GM18511 (cell line): Measurements from ENCODE around the gene IFT27.

Experiments used
- ATAC-seq: cut with Tn5 transposase; IDR thresholded peaks from one replicate; pipeline ENCODE4 v1.9.1; 2021; ENCODE audit warnings: mild to moderate bottlenecking, moderate library complexity; ENCODE audit not compliant: unreplicated experiment

The IFT27 gene

DNA sequence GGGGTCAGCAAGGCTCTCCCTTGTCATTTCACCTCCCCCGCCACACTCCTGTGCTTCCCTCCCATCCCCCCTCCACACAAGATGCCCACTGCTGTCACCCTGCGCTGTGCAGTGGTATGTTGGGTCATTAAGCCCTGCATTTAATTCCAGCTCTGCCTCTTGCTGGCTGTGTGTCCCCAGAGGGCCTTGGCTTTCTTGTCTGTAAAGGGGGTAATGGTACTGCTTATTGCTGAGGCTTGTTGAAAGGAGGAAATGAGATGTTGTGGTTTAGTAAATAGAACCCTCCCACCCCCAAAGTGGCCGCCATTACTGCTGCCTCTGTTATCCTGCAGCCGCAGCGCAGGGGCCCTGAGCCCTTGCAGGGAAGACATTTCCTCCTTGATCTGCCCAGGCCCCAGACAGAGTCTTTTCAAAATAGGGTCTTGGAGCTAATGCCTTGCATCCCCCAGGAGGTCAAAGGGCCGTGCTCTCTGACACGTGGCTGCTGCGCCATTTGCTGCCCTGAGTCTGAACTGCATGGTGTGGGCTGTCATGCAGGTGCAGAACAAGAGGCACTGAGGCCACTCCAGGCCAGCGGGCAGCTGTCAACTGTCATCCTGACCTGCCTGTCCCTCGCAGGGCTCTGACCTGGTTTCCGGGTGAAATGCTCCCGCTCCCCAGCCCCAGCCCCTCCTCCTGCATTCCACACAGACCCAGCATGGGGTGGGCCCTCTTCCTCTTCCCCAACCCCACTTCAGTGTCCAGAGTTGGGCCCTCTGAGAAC is 22.2 kb upstream of the IFT27 start:
- no peak for ATAC-seq

GRCh38 chr22:36797374-36797773 is 21.5 kb upstream of the IFT27 start:
- no peak for ATAC-seq

DNA sequence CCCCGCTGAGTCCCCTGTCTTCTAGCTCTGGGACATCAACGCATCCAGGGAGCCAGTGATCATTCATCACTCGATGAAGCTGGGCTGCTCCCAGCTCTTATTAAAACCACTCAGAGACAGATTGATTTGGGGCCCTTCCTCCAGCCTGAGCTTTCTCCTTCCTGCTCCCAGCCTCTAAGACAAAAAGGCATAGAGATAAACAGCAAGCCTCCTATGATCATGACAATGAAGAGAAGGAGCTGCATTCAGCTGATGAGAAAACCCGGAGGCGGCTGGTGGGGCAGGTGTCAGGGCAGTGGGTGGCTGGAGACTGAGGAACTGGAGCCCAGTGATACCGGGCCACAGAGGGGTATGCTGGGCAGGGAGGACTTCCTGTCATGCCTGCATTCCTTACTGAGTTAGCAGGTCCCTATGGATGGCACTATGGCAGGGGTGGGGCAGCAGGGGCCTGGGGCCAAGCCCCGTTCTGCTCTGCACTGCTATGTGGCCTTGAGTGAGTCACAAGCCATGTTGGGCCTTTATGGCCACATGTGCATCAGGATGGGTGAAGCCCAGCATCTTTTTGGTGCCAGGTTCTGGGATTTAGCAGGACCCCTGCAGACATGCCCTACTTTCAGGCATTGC is 20.7 kb upstream of the IFT27 start:
- no peak for ATAC-seq

- no peak for ATAC-seq
Measured at GRCh38 chr22:36795633-36796032, 19.7 kb upstream of the IFT27 start.

- no peak for ATAC-seq
Measured at GRCh38 chr22:36790648-36791047, 14.7 kb upstream of the IFT27 start.

GRCh38 chr22:36787204-36787988 is 11.5 kb upstream of the IFT27 start:
- no peak for ATAC-seq

DNA sequence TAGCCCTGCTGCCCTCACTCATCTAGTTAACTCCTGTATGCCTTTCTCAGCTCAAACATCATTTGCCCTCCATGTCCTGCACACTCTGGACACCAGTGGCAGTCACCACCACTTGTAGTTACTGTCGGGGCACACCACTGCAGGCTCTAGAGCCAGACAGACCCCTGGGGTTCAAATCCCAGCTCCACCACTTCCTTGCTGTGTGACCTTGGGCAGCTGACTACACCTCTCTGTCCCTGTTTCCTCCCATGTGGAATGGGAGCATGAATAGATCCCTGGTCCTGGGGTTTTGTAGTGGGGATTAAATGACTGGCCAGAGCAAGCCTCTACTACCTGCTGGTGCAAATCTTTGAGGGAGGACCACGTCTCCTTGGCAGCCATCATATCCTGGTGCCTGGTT is 7.8 kb upstream of the IFT27 start:
- ATAC-seq: no peak

- ATAC-seq: no peak
Measured at GRCh38 chr22:36781656-36782627, 6.0 kb upstream of the IFT27 start.

DNA sequence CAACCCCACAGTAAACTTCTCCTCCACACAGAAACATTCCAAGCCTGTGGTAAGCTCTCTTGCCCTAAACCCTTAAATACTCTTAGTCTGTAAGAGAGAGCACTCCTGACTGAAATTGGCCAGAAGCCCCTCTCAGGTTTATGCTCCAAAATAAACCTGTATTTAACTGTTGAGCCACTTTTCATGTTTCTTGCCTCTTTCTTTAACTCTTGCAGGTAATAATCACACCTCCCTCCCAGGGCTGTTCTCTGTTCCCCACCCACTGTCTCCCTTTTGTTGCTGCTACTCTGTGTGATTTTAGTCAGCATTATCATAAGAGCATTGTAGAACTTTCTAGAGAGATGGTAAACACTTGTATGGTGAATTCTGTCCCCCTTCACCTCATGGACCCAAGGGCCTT is 2.1 kb upstream of the IFT27 start:
- ATAC-seq: no peak

- no peak for ATAC-seq
Measured at GRCh38 chr22:36776722-36777121, 803 bp upstream of the IFT27 start.

- ATAC-seq: peak; percentile 7
Measured at GRCh38 chr22:36775586-36775963, 344 bp downstream of the IFT27 start.

GRCh38 chr22:36773935-36774334 is 2.0 kb downstream of the IFT27 start:
- no peak for ATAC-seq

DNA sequence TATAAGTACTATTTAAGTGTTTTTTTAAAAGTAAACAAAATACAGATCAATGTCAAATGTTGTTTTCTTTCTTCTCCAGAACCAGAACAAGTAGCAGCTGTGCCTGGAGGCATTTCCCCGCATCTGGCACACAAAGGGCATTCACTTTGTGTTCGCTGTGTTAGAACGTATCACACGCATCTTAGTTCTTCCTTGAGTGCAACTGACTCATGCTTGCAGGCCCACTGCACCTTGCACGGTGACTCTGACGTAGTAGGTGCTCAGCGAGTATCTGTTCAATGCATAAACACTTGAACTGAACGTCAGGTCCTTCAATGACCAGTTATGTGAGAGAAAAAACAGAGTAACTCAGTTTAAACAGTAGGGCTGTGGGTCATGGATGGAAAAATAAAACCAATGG is 3.5 kb downstream of the IFT27 start:
- no peak for ATAC-seq

- ATAC-seq: no peak
Measured at GRCh38 chr22:36771356-36772063, 4.4 kb downstream of the IFT27 start.

- no peak for ATAC-seq
Measured at GRCh38 chr22:36770513-36771231, 5.2 kb downstream of the IFT27 start.

GRCh38 chr22:36769541-36770512 is 6.1 kb downstream of the IFT27 start:
- ATAC-seq: no peak

- ATAC-seq: no peak
Measured at GRCh38 chr22:36768616-36769015, 7.3 kb downstream of the IFT27 start.

DNA sequence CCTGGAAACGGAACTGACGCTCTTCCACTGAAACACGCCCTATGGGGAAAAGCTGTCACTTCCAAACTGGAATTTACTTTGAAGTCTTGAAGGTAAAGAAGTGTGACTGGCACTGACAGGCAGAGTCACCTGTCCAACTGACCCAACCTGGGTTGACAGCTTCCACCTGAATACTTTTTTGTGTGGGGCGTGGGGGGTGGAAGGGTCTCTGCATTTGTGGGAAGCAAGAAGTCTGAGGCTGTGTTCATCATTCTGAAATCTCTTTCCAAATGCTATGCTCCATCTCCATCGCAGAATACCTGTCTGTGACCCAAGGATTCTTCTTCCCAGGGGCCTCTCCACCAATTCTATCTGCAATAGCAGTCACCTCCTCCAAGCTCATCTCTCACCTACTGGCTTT is 7.8 kb downstream of the IFT27 start:
- no peak for ATAC-seq
